Spleen (tissue), 11 donors: ENCODE results near the gene TICRR. TPM values are rescaled to one million over a fixed set of nuclear protein-coding genes. Genes with fewer than 3 reads are reported as not detected.

Experiments used
- DNase-seq: peaks from one replicate; pipeline ENCODE4 v3.0.0-alpha.2; 2020
- H3K27ac ChIP-seq, 8 donors: fragments of 200-600 bp; sonication (generic) in 7 of 8; 1 replicate in 4 of 8; 2 replicates in 4 of 8; pipeline versions ENCODE4 v1.5.0 to v1.8.0; 2016 to 2021; ENCODE audit warnings: inconsistent platforms in 4 of 8, mild to moderate bottlenecking in 4 of 8, moderate library complexity in 1 of 8
- H3K27me3 ChIP-seq, 7 donors: fragments of 200-600 bp; sonication (generic) in 6 of 7; replicated peaks in 1 of 7; 1 replicate in 4 of 7; 2 replicates in 3 of 7; pipeline versions ENCODE4 v1.5.0 to v1.8.0; 2016 to 2021; ENCODE audit warnings: inconsistent platforms in 3 of 7, mild to moderate bottlenecking in 1 of 7
- H3K36me3 ChIP-seq, 6 donors: fragments of 200-600 bp; sonication (generic) in 5 of 6; 1 replicate in 4 of 6; 2 replicates in 2 of 6; pipeline versions ENCODE4 v1.5.0 to v1.8.0; 2016 to 2021; ENCODE audit warnings: inconsistent platforms in 2 of 6
- H3K4me1 ChIP-seq, 6 donors: fragments of 200-600 bp; sonication (generic) in 5 of 6; 1 replicate in 3 of 6; 2 replicates in 3 of 6; pipeline versions ENCODE4 v1.5.0 to v1.8.0; 2016 to 2021; ENCODE audit warnings: inconsistent platforms in 3 of 6
- H3K4me3 ChIP-seq, 8 donors: fragments of 200-600 bp; sonication (generic) in 7 of 8; 1 replicate in 4 of 8; 2 replicates in 4 of 8; pipeline versions ENCODE4 v1.5.0 to v1.8.0; 2016 to 2021; ENCODE audit warnings: inconsistent platforms in 4 of 8, mild to moderate bottlenecking in 4 of 8, moderate library complexity in 2 of 8
- H3K9me3 ChIP-seq, 8 donors: fragments of 200-600 bp; sonication (generic) in 7 of 8; 1 replicate in 4 of 8; 2 replicates in 4 of 8; pipeline versions ENCODE4 v1.5.0 to v1.8.0; 2016 to 2021; ENCODE audit warnings: inconsistent platforms in 4 of 8
- POLR2A ChIP-seq, 3 donors: fragments of 450-650 bp; IDR thresholded peaks; one replicate each; pipeline ENCODE4 v1.5.1; 2017; ENCODE audit warnings: antibody characterized with exemption in 3 of 3, mild to moderate bottlenecking in 1 of 3
- POLR2AphosphoS5 ChIP-seq, 3 donors: sonication (generic); formaldehyde crosslinking; IDR thresholded peaks; one replicate each; pipeline ENCODE4 v1.5.1; 2017; ENCODE audit warnings: antibody characterized with exemption in 3 of 3
- WGBS, 5 donors: extraction: QIAGEN DNeasy Blood & Tissue Kit in 3 of 5; methylation state at CpG; one replicate each; pipeline versions ENCODE4 v1.1.5 to v1.1.7; 2013 to 2018; 5-methylcytosine and 5-hydroxymethylcytosine counted together
- intact Hi-C: fragments of 100-400 bp; cut with DNase I; formaldehyde crosslinking; loops from one replicate; pipeline ENCODE4 v1.15.0; 2023; ENCODE audit warnings: low total_unique reads
- polyA plus RNA-seq, 3 donors: library from polyadenylated mRNA; stranded (reverse); fragments of 200-250 nt; gene quantifications; one replicate each; pipeline ENCODE4 v1.2.1, GENCODE V29; 2013
- total RNA-seq, 7 donors: library from RNA; depleted of rRNA in 3 of 7; stranded (reverse); fragments of >200 nt in 3 of 7; fragmentation: NEBNext Ultra II Directional in 4 of 7; extraction: Animal tissue kit (Norgen Biotek cat#: 25700) in 4 of 7; gene quantifications; one replicate each; pipeline versions ENCODE4 v1.1.0 to v1.2.1, GENCODE V29; 2016 to 2021
- TF ChIP-seq, protein P1 (sequence below), 11 experiments: fragments of 200-600 bp in 7 of 11; fragments of 450-650 bp in 4 of 11; sonication (generic) in 4 of 11; IDR thresholded peaks in 8 of 11; conservative IDR thresholded peaks in 3 of 11; 1 replicate in 7 of 11; 2 replicates in 4 of 11; pipeline versions ENCODE4 v1.4.0 to v1.8.0; 2016 to 2021; ENCODE audit warnings: antibody characterized with exemption in 11 of 11, inconsistent platforms in 4 of 11, mild to moderate bottlenecking in 1 of 11
- donor health status: healthy with polysubstance abuse.
- donor health status: DM: no; HTN: no; CAD: no; lungs with moderate emphysema.
- donor health status: DM: no; HTN: no; CAD: no.
- donor health status: Bipolar disorder and iron deficiency.
- donor health status: healthy.
- donor health status: DM: no; HTN: no; CAD: no.
- donor health status: DM: yes; HTN: yes; CAD: no.

Gene TICRR
- total and polyA plus RNA-seq, 10 donors, result 0.22 to 3.0 (median 1.00) TPM

DNA sequence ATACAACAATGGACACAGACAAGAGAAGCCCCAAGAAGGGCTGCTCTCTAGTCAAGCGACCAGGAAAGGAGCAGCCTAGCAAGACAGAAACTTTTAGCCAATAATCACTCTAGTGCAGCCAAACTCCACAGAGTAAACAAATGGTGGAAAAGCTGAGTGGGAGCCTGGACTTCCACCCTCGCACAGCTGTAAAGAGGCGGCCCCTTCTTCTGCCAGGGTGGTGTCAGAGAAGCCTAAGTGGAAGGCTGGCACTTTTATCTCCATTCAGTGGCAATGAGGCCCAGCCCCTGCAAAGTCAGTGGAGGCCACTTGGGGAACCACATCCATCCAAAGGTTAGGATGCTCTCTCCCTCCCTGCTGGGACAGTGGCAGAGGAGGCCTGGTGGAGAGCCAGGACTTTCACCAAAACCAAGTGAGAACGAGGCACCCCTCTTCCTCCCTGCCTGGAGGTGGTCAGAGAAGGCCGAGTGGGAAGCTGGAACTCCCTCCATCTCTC is 15.5 kb upstream of the TICRR start:
- H3K4me3 ChIP-seq, result no peak overlapping the region
- H3K9me3 ChIP-seq, result no peaks in the 10 kb centered on the region
- H3K27ac ChIP-seq, result no peak overlapping the region
- no peaks in the 10 kb centered on the region for H3K36me3 ChIP-seq
- 56 to 91% (median 64%) methylated on average over 5 of the region's 5 CpGs for WGBS, 5 donors
- intact Hi-C loops, result loop anchor here (10.0 kb wide), 1 partner anchor 205 kb away; no protein-coding TSS in a partner anchor
- H3K27me3 ChIP-seq, result peaks cover 0 to 47% (median 4%) of the 10 kb centered on the region in 7 donors
- no peak for DNase-seq
- H3K4me1 ChIP-seq, result no peaks in the 10 kb centered on the region
- TF ChIP-seq POLR2AphosphoS5 (IDR thresholded peaks at IDR 0.05), result no peak
- TF ChIP-seq, protein P1, sequence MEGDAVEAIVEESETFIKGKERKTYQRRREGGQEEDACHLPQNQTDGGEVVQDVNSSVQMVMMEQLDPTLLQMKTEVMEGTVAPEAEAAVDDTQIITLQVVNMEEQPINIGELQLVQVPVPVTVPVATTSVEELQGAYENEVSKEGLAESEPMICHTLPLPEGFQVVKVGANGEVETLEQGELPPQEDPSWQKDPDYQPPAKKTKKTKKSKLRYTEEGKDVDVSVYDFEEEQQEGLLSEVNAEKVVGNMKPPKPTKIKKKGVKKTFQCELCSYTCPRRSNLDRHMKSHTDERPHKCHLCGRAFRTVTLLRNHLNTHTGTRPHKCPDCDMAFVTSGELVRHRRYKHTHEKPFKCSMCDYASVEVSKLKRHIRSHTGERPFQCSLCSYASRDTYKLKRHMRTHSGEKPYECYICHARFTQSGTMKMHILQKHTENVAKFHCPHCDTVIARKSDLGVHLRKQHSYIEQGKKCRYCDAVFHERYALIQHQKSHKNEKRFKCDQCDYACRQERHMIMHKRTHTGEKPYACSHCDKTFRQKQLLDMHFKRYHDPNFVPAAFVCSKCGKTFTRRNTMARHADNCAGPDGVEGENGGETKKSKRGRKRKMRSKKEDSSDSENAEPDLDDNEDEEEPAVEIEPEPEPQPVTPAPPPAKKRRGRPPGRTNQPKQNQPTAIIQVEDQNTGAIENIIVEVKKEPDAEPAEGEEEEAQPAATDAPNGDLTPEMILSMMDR (IDR thresholded peaks at IDR 0.05 in 8 of 11, conservative IDR thresholded peaks at IDR 0.05 in 3 of 11), result no peak
- no peak for TF ChIP-seq POLR2A (IDR thresholded peaks at IDR 0.05)

DNA sequence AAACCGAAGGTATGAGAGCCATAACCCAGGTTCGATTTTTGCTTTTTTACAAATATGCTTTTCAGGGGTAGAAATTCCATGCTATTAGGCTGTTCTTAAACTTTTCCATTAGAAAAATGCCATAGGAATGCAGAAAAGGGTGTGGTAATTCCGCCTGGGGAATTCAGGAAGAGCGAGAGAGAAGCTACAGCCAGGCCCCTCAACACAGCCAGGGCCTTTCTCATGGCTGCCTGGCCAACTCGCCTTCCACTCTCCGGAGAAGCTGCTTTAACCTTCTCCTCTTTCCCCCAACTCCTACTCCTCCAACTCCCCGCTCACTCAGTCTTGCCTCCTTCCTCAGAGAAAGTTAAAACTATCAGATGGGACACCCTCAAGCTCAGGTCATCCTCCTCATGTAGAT is 9.1 kb upstream of the TICRR start:
- H3K4me1 ChIP-seq, result no peaks in the 10 kb centered on the region
- 71 to 87% (median 83%) methylated on average over 7 of the region's 7 CpGs for WGBS, 5 donors
- H3K9me3 ChIP-seq, result peaks cover 0 to 5% (median 0%) of the 10 kb centered on the region in 8 donors
- intact Hi-C loops, result no loop called here
- no peaks in the 10 kb centered on the region for H3K36me3 ChIP-seq
- peaks cover 0 to 25% (median 0%) of the 10 kb centered on the region in 7 donors for H3K27me3 ChIP-seq
- H3K27ac ChIP-seq, result no peak overlapping the region
- TF ChIP-seq, protein P1 (IDR thresholded peaks at IDR 0.05 in 8 of 11, conservative IDR thresholded peaks at IDR 0.05 in 3 of 11), result no peak
- no peak for TF ChIP-seq POLR2A (IDR thresholded peaks at IDR 0.05)
- no peak for TF ChIP-seq POLR2AphosphoS5 (IDR thresholded peaks at IDR 0.05)
- no peak overlapping the region for H3K4me3 ChIP-seq
- DNase-seq, result no peak

DNA sequence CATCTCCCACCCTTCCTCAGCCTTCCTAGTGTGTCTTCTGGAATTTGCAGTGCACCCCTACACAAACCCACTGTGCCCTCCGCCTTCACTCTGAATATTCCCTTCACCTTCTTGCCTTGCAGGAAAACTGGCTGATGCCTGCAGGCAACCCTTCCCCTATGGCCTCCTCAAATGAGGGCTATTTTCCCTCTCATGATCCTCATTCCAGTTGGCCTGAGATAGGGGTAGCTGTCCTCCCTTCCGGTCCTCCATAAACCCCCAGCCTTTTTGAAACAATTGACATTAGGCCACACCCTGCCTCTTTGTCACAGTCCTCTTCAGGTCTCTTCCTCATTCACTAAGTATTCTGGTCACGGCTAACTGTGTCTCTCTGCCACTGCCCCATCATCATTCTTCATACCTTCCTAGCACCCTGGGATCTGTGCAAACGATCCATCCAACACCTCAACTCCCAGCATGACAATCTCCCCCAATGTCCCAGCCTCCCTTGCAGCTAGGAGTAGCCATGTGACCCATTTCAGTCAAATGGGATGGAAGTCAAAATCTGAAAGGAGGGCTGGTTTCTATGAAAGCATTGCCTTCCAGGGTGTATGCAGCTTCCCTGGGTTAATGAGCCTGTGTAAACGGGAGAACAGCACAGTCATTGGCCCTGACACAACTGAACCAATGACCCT is 8.5 kb upstream of the TICRR start:
- DNase-seq, result no peak
- Histone ChIP-seq H3K36me3 (no peaks in the 10 kb centered on the region), H3K27ac (no peak overlapping the region), H3K9me3 (peaks cover 0 to 5% (median 0%) of the 10 kb centered on the region in 8 donors), H3K27me3 (peaks cover 0 to 30% (median 0%) of the 10 kb centered on the region in 7 donors), H3K4me1 (no peaks in the 10 kb centered on the region), H3K4me3 (no peak overlapping the region)
- WGBS, 5 donors, result 80 to 87% (median 81%) methylated on average over 5 of the region's 5 CpGs
- intact Hi-C loops, result no loop called here
- TF ChIP-seq, protein P1 (IDR thresholded peaks at IDR 0.05 in 8 of 11, conservative IDR thresholded peaks at IDR 0.05 in 3 of 11), result no peak
- TF ChIP-seq POLR2A (IDR thresholded peaks at IDR 0.05), result no peak
- TF ChIP-seq POLR2AphosphoS5 (IDR thresholded peaks at IDR 0.05), result no peak

DNA sequence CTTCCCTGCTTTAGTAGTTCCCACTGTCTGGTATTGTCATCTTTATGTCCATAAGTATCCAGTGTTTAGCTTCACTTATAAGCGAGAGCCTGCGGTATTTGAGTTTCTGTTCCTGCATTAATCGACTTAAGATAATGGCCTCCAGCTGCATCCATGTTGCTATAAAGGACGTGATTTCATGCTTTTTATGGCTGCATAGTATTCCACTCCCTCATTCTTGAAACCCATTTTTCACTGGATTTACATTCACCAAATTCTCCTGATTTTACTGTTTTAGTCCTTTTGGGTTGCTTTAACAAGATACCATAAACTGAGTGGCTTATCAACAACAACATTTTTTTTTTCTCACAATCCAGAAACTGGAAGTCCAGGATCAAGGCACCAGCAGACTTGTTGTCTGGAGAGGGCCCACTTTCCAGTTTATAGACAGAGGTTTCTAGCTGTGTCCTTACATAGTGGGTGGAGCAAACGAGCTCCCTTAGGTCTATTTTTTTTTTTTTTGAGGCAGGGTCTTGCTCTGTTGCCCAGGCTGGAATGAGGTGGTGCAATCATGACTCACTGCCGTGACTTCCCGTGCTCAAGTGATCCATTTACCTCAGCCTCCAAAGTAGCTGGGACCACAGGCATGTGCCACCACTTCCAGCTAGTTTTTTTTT is 6.1 kb upstream of the TICRR start:
- Histone ChIP-seq H3K4me1 (peaks cover 0 to 1% (median under 1%) of the 10 kb centered on the region in 6 donors), H3K4me3 (no peak overlapping the region), H3K27ac (no peak overlapping the region), H3K36me3 (no peaks in the 10 kb centered on the region), H3K27me3 (peaks cover 0 to 33% (median 0%) of the 10 kb centered on the region in 7 donors), H3K9me3 (peaks cover 0 to 5% (median 0%) of the 10 kb centered on the region in 8 donors)
- intact Hi-C loops, result no loop called here
- no peak for DNase-seq
- WGBS, 5 donors, result 71 to 91% (median 82%) methylated on average over 7 of the region's 7 CpGs
- TF ChIP-seq, protein P1 (IDR thresholded peaks at IDR 0.05 in 8 of 11, conservative IDR thresholded peaks at IDR 0.05 in 3 of 11), result no peak
- TF ChIP-seq POLR2A (IDR thresholded peaks at IDR 0.05) (no peak), POLR2AphosphoS5 (IDR thresholded peaks at IDR 0.05) (no peak)
